ENCODE results near the gene GRM8. TPM values are rescaled to one million over a fixed set of nuclear protein-coding genes. Genes with fewer than 3 reads are reported as not detected.

The GRM8 gene
- total RNA-seq: not detected in 2 replicates

DNA sequence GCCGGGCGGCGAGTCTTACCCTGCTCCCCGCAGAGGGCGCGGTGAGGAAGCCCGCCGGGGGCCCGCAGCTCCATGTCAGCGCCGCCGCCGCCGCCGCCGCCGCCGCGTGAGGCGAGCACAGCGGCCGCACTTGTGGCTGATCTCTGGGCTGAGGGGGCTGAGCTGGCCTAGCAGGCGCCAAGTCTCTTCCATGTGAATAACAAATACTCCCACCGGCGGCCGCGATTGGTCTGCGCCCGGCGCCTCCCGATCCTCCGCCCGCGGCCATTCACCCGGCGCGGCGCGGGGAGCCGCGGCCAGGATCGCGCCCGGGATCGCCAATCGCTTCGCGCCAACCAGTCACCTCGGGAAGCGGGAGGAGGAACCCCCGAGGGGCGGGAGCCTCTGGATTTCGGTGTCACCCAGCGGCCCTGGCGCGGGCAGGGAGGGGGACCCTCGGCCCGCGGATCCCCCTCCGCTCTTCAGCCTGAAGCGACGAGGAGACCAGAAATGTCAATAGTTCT lies at the start of gene GRM8:
GRM8 (minus strand) TSS at position 164 of the 503 bp plus-strand sequence.

Other genes starting within 250 kb of the GRM8 start
- gene ZNF800, start 139.8 kb upstream of the GRM8 start, total RNA-seq: 9.1 and 10.7 TPM in 2 replicates

Data from cardiac atrium fibroblast (primary cell).